Tibial nerve (tissue), 3 donors: ENCODE results near the gene ACOD1.

ENCODE experiments used
- POLR2A ChIP-seq, 2 donors: fragments of 450-650 bp; IDR thresholded peaks; one replicate each; pipeline ENCODE4 v1.6.1; 2017; ENCODE audit warnings: antibody characterized with exemption in 2 of 2, mild to moderate bottlenecking in 2 of 2, moderate library complexity in 2 of 2
- TF ChIP-seq, protein P1 (sequence below), 5 experiments: fragments of 200-600 bp in 3 of 5; fragments of 450-650 bp in 2 of 5; sonication (generic) in 3 of 5; IDR thresholded peaks; one replicate each; pipeline ENCODE4 v1.5.1; 2016 to 2019; ENCODE audit warnings: antibody characterized with exemption in 5 of 5, mild to moderate bottlenecking in 3 of 5, moderate library complexity in 2 of 5

- TF ChIP-seq, protein P1, sequence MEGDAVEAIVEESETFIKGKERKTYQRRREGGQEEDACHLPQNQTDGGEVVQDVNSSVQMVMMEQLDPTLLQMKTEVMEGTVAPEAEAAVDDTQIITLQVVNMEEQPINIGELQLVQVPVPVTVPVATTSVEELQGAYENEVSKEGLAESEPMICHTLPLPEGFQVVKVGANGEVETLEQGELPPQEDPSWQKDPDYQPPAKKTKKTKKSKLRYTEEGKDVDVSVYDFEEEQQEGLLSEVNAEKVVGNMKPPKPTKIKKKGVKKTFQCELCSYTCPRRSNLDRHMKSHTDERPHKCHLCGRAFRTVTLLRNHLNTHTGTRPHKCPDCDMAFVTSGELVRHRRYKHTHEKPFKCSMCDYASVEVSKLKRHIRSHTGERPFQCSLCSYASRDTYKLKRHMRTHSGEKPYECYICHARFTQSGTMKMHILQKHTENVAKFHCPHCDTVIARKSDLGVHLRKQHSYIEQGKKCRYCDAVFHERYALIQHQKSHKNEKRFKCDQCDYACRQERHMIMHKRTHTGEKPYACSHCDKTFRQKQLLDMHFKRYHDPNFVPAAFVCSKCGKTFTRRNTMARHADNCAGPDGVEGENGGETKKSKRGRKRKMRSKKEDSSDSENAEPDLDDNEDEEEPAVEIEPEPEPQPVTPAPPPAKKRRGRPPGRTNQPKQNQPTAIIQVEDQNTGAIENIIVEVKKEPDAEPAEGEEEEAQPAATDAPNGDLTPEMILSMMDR (IDR thresholded peaks at IDR 0.05), result no peak
- TF ChIP-seq POLR2A (IDR thresholded peaks at IDR 0.05), result no peak
Observed at GRCh38 chr13:76955193-76955592, 6.9 kb downstream of the ACOD1 start.
